Erythroblast (primary cell): Measurements from ENCODE around the gene TNNI3K.

Source experiments
- GATA1 ChIP-seq: IDR thresholded peaks from 2 replicates; pipeline ENCODE4 v1.6.1; 2011; ENCODE audit warnings: low read depth, mild to moderate bottlenecking, control low read depth, low read length, moderate library complexity
- POLR2A ChIP-seq: IDR thresholded peaks from 2 replicates; pipeline ENCODE4 v1.6.1; 2011; ENCODE audit warnings: mild to moderate bottlenecking, low read length

DNA sequence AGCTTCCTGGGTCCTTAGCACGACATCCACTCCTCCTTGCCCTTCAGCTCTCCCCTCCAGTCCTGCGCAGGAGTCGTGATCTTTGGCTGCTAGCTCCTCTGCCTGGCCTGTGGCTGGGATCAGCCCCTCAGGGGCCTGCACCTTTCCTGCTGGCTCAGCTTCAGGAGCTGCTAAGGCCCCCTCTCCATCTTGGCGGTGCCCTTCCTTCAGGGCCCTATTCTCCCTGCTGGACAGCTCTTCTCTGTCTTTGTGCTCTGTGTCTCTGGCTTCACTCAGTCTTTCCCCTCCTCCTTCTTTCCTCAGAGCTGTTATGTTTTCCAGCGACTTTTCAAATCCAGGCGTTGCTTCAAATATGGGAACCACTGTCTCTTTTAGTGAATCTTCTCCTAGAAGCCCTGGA, 336.7 kb downstream of the TNNI3K start:
- TF ChIP-seq POLR2A = no peak
- no peak for TF ChIP-seq GATA1
